GM12874 (cell line): Measurements from ENCODE around the gene GALNT5.

Experiments used
- CTCF ChIP-seq: IDR thresholded peaks from 2 replicates; pipeline ENCODE4 v1.5.1; 2011; ENCODE audit warnings: low read depth, mild to moderate bottlenecking, control low read depth, low read length, moderate library complexity; ENCODE audit not compliant: insufficient read depth

The GALNT5 gene

GRCh38 chr2:157227592-157227991 is 29.9 kb upstream of the GALNT5 start:
- TF ChIP-seq CTCF = no peak

- TF ChIP-seq CTCF = no peak
Measured at GRCh38 chr2:157228946-157229345, 28.6 kb upstream of the GALNT5 start.

- TF ChIP-seq CTCF = no peak
Measured at GRCh38 chr2:157229572-157229971, 27.9 kb upstream of the GALNT5 start.

GRCh38 chr2:157231476-157231875 is 26.0 kb upstream of the GALNT5 start:
- no peak for TF ChIP-seq CTCF

DNA sequence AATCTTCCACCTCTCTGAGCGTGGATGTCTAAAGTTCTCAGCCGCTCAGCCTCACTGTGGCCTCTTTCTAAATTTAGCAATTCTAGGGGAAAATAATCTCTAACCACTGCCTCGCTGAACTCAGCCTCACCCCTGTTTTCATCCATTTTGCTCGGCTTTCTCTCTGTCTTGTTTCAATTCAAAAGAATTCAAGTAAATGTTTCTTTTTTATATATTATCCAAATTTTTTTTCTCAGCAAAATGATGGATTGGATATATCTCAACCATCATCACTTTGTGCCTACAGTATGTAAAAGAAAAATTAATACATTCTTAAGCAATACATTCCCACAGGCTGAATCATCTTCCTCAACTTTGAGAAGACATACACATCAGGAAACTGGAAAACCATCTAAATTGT is 24.0 kb upstream of the GALNT5 start:
- no peak for TF ChIP-seq CTCF

- TF ChIP-seq CTCF = no peak
Measured at GRCh38 chr2:157236404-157236803, 21.1 kb upstream of the GALNT5 start.

DNA sequence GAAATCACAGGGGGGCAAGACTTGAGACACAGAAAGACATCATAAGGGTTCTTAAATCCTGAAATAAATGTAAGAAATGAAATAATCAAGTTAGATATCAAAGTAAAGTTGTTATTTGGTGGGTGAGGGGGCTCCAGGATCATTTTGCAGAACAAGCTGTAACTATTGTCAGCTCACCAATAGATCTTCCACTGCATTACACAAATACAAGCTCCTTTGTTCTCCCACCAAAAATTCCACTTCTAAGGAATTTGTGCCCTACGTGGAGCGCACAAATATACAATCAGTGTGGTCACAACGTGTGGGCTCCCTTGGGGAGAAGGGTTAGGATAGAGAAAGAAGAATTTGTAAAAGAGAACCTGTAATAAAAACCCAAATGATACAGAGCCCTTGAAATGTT is 19.2 kb upstream of the GALNT5 start:
- no peak for TF ChIP-seq CTCF

- TF ChIP-seq CTCF = no peak
Measured at GRCh38 chr2:157244691-157245090, 12.8 kb upstream of the GALNT5 start.
